Activated T-cell treated with anti-CD3 and anti-CD28 coated beads for 24 hours (primary cell): ENCODE measurements around the gene LCN6.
"Not testable (repeated sequence)": the region's sequence is repeated elsewhere in the genome, so short reads cannot be mapped to it uniquely, and the experiment has no call there.

ENCODE experiments used
- DNase-seq: peaks from one replicate; pipeline ENCODE4 v3.0.0-alpha.2; 2020; ENCODE audit warnings: low read depth

The LCN6 gene

GRCh38 chr9:136709454-136710109, 38.7 kb downstream of the LCN6 start:
- DNase-seq, result no peak

- no peak for DNase-seq
Measured at GRCh38 chr9:136707849-136708517, 40.3 kb downstream of the LCN6 start.

DNA sequence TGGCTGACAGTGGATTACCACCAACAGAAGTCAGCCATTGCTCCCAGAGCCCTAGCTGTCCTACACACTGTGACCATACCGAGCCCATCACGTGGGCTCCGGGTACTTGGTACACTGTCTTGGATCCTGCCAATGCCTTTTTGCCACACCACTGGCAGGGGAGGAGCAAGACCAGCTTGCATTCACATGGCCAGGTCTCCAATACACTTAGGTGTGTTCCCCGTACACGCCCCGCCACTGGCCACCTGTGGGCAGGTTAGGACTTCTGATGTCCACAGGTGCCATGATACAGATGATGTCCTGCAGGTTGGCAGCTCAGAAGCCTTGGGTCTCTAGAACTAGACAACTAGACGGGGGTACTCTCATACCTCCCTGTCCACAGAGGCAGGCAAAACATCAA, 41.3 kb downstream of the LCN6 start:
- no peak for DNase-seq

DNA sequence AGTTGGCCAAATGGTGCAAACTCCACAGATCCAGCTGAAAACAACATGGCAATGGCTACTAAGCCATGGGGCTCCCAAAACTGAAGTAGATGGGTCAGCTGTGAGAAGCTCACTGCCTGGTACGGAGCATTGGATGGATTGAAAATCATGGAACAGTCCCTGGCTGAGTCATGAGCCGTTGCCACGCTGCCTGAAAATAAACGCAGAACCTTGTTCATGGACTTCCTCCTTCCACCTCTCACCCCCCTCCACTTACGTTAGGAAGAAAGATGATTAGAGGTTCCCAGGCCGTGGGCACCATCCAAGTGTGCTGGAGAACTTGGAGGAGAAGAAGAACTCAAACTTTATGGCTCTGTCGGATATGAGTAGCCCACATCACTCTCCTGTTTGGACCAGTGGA, 42.8 kb downstream of the LCN6 start:
- DNase-seq, result no peak

DNA sequence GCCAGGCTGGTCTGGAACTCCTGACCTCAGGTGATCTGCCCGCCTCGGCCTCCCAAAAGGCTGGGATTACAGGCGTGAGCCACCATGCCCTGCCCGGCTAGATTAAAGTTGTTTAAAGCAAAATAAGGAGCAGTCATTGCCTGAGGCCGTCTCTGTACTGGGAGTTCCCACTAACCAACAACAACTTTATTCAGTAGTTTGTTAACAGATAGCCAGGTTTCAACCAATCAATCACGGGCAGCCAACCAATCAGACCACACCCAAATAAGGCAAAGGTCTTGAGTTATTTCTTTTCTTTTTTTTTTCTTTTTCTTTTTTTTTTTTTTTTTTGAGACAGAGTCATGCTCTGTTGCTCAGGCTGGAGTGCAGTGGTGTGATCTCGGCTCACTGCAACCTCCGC, 43.6 kb downstream of the LCN6 start:
- DNase-seq, result not testable (repeated sequence)

GRCh38 chr9:136703276-136703860, 45.0 kb downstream of the LCN6 start:
- no peak for DNase-seq

DNA sequence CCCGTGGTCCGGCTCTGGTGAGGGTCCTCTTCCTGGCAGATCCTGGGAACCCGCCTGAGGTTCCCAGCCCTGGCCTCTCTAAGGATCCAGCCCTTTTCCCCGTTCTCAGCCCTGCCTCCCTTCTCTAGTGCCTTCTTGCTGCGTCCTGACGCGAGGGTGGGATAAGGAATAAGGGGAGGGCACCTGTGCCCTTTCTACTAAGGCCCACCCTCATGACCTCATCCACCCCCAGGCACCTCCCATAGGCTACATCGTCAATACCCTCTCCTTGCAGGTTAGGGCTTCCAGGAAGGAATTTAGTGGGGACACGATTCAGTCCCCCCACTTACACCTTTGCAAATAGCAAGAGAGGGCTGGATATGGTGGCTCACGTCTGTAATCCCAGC, 46.7 kb downstream of the LCN6 start:
- no peak for DNase-seq

- peak; percentile 71 for DNase-seq
Measured at GRCh38 chr9:136700959-136701667, 47.2 kb downstream of the LCN6 start.

DNA sequence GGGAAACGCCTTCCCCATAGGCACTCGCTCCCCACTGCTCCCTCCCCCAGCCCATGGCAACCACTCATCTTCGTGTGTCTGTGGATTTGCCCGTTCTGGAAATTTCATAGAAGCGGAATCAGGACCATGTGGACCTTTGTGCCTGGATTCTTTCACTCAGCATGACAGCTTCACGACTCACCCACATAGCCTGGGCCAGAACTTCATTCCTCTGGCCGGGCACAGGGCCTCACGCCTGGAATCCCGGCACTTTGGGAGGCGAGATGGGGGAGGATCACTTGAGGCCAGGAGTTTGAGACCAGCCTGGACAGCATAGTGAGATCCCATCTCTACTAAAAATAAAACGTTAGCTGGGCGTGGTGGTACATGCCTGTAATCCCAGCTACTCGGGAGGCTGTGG, 48.0 kb downstream of the LCN6 start:
- no peak for DNase-seq

DNA sequence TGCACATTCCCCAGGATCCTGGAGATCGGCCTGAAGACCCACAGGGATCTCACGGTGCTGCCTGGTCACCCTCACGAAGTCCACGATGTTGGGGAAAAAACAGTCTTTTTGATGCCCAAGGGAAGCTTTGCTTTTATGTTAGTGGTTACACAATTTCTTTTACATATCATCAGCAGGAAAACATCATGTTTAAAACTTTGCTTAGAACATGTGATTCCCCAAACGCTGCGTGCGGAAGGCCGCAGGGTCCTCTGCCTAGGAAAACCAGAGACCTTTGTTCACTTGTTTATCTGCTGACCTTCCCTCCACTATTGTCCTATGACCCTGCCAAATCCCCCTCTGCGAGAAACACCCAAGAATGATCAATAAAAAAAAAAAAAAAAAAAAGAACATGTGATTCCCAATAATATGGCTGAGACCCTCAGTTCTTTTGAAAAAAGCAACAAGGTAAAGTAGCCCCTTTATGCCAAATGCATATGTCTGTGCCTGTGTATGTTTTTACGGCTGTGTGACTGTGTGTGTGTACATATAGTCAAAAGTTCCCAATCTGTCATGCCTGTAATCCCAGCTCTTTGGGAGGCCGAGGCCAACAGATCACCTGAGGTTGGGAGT, 49.6 kb downstream of the LCN6 start:
- no peak for DNase-seq

DNA sequence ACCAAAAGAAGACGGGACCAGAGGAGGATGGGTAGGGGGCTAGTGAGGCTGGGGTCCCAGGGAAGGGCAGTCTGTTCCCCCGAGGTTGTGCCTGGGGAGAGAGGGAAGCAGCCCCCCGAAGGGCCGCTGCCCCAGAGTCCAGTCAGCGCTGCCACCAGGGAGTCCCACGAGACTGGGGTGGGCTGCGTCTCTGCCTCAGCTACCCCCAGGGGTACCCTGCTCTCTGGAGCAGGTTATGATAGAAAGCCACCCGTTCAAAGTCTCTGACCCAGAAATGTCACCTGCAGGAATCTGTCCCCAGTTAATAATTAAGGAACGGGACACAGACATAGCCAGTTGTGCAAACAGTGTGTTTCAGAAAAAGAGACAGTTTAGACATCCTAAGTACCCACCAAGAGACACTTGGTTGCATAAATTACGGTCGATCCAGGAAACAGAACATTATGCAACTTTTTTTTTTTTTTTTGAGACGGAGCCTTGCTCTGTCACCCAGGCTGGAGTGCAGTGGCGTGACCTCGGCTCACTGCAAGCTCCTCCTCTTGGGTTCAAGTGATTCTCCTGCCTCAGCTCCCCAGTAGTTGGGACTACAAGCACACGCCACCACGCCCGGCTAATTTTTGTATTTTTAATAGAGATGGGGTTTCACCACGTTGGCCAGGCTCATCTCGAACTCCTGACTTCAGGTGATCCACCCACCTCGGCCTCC, 50.4 kb downstream of the LCN6 start:
- no peak for DNase-seq

DNA sequence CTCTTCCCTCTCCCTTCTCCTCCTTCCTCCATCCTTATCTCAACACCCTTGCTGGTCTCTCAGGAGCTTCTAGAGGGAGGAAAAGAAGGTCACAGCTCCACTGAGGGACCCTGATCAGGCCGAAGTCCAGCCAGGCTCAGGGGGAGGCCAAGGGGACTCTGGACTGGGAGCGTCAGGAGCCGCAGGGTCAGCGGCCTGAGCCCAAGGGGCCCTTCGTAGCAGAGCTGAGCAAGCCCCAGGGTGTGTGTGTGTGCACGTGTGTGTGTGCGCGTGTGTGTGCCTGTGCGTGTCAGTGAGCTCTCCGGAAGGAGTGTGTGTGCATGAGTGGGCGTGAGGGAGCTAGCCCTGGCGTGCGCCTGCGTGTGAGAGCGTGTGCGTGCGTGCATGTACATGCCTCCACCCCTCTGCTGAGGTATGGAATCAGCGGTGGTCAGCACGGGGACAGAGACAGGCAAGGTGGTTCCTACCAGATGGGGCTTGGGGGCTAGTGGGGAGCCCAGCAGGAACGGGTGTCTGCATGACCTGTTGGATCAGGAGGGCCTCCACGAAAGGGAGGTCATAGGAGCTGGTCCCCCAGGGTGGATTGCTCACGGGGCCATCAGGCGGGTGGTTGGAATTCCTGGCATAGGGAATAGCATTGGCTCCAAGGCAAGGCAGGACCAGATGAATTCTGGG, 51.0 kb downstream of the LCN6 start:
- no peak for DNase-seq

DNA sequence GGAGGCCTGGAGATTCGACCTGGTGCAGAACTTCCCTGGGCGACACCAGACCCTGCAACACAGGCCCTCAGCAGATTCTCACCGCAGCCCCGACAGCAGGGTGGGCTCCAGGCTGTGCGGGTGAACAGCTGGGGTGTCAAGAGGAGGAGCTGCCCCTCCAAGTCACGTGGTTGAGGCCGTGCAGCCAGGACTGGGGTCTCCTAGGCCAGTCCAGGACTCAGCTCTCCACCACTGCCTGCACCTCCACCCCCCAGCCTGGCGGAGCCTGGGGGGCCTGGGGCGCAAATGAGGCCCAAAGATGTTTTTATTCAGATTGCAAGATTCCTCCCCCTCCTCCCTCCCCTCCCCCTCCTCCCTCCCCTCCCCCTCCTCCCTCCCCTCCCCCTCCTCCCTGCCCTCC, 51.8 kb downstream of the LCN6 start:
- DNase-seq, result no peak

DNA sequence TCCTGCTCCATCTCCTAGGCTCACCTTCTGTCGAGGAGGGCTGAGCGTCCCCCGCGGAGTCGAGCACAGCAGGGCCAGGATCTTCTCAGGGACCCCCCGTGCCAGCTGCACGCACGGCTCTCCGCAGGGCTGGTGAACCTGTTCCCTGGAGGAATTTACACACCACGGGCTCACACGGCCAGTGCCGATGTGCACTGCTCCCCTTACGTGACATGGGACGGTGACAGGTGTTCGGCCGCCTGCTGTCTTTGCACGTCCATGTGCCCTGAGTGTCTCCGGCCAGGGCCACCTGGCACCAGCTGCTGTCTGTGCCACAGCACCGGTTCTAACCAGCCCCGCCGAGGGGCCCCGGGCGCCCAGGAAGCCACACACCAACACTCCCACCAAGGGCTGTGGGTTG, 52.4 kb downstream of the LCN6 start:
- DNase-seq, result no peak

- no peak for DNase-seq
Measured at GRCh38 chr9:136695435-136695895, 52.9 kb downstream of the LCN6 start.

- no peak for DNase-seq
Measured at GRCh38 chr9:136694872-136695247, 53.5 kb downstream of the LCN6 start.

GRCh38 chr9:136694163-136694871, 54.0 kb downstream of the LCN6 start:
- DNase-seq, result no peak
